ENCODE measurements around the gene TMEM86B. TPM values are rescaled to one million over a fixed set of nuclear protein-coding genes. Genes with fewer than 3 reads are reported as not detected.

The TMEM86B gene
- total RNA-seq, 2 experiments from 2014 or later, result 11.0 to 13.8 TPM

GRCh38 chr19:55256562-55257460 lies 28.2 kb upstream of the TMEM86B start:
- CTCF ChIA-PET, result interaction anchor here (0.6 to 3.8 kb wide), 8 partner anchors 13 to 247 kb away, joined by 3 to 17 read pairs (median 3); partner anchors contain the start of genes HSPBP1 and TMEM238
- POLR2A ChIA-PET, result interaction anchor here (0.7 to 3.7 kb wide), 6 partner anchors 24 to 151 kb away, joined by 3 to 19 read pairs (median 7); partner anchors contain the start of genes HSPBP1, TMEM238 and UBE2S
- Mint-ChIP-seq H3K4me3 (peak overlapping the region; percentile 91), H3K27ac (peak overlapping the region; percentile 100), H3K4me1 (ENCODE audit: low read depth) (peaks cover 48% of the 10 kb centered on the region), H3K27me3 (ENCODE audit: low read depth) (no peaks in the 10 kb centered on the region), H3K9me3 (ENCODE audit: insufficient read depth) (no peaks in the 10 kb centered on the region), H3K36me3 (ENCODE audit: low read depth) (peaks cover 55% of the 10 kb centered on the region)
- DNase-seq (no peak), ATAC-seq (no peak)

GRCh38 chr19:55255618-55256423 lies 27.3 kb upstream of the TMEM86B start:
- peak overlapping the region; percentile 100 for H3K27ac Mint-ChIP-seq
- H3K4me3 Mint-ChIP-seq, result peak overlapping the region; percentile 91
- POLR2A ChIA-PET, result interaction anchor here (0.6 to 3.7 kb wide), 8 partner anchors 10 to 206 kb away, joined by 3 to 19 read pairs (median 6); partner anchors contain the start of genes HSPBP1, ISOC2, TMEM238 and UBE2S
- no peaks in the 10 kb centered on the region for H3K27me3 Mint-ChIP-seq (ENCODE audit: low read depth)
- peaks cover 64% of the 10 kb centered on the region for H3K36me3 Mint-ChIP-seq (ENCODE audit: low read depth)
- no peaks in the 10 kb centered on the region for H3K9me3 Mint-ChIP-seq (ENCODE audit: insufficient read depth)
- peak; percentile 69 for DNase-seq
- H3K4me1 Mint-ChIP-seq (ENCODE audit: low read depth), result peaks cover 56% of the 10 kb centered on the region
- ATAC-seq, result no peak
- CTCF ChIA-PET, result interaction anchor here (1.3 to 3.8 kb wide), 8 partner anchors 24 to 248 kb away, joined by 3 to 24 read pairs (median 8); partner anchors contain the start of genes HSPBP1, KMT5C and TMEM238

GRCh38 chr19:55254625-55254977 lies 26.0 kb upstream of the TMEM86B start:
- Mint-ChIP-seq H3K36me3 (ENCODE audit: low read depth) (peaks cover 68% of the 10 kb centered on the region), H3K27ac (peak overlapping the region; percentile 100), H3K9me3 (ENCODE audit: insufficient read depth) (no peaks in the 10 kb centered on the region), H3K27me3 (ENCODE audit: low read depth) (no peaks in the 10 kb centered on the region), H3K4me3 (peak overlapping the region; percentile 91), H3K4me1 (ENCODE audit: low read depth) (peaks cover 54% of the 10 kb centered on the region)
- ChIA-PET CTCF (interaction anchor here (0.9 to 3.8 kb wide), 12 partner anchors 8 to 400 kb away, joined by 3 to 24 read pairs (median 6); partner anchors contain the start of genes HSPBP1, KMT5C, TMEM238 and ZNF784), POLR2A (interaction anchor here (0.7 to 3.7 kb wide), 10 partner anchors 12 to 351 kb away, joined by 3 to 18 read pairs (median 4); partner anchors contain the start of genes HSPBP1, KMT5C, TMEM238 and UBE2S)
- no peak for DNase-seq
- ATAC-seq, result no peak

- peaks cover 68% of the 10 kb centered on the region for H3K36me3 Mint-ChIP-seq (ENCODE audit: low read depth)
- H3K4me1 Mint-ChIP-seq (ENCODE audit: low read depth), result peaks cover 51% of the 10 kb centered on the region
- ChIA-PET CTCF (interaction anchor here (0.7 to 3.8 kb wide), 13 partner anchors 9 to 400 kb away, joined by 3 to 24 read pairs (median 4); partner anchors contain the start of genes HSPBP1, KMT5C, TMEM238 and ZNF784), POLR2A (interaction anchor here (0.6 to 3.7 kb wide), 13 partner anchors 12 to 1821 kb away, joined by 3 to 18 read pairs (median 4); partner anchors contain the start of genes HSPBP1, KMT5C, TMEM238 and UBE2S)
- no peaks in the 10 kb centered on the region for H3K9me3 Mint-ChIP-seq (ENCODE audit: insufficient read depth)
- ATAC-seq, result peak; percentile 29
- H3K27ac Mint-ChIP-seq, result peak overlapping the region; percentile 100
- DNase-seq, result peak; percentile 80
- peak overlapping the region; percentile 91 for H3K4me3 Mint-ChIP-seq
- H3K27me3 Mint-ChIP-seq (ENCODE audit: low read depth), result no peaks in the 10 kb centered on the region
Observed at GRCh38 chr19:55253842-55254624, 25.5 kb upstream of the TMEM86B start.

DNA sequence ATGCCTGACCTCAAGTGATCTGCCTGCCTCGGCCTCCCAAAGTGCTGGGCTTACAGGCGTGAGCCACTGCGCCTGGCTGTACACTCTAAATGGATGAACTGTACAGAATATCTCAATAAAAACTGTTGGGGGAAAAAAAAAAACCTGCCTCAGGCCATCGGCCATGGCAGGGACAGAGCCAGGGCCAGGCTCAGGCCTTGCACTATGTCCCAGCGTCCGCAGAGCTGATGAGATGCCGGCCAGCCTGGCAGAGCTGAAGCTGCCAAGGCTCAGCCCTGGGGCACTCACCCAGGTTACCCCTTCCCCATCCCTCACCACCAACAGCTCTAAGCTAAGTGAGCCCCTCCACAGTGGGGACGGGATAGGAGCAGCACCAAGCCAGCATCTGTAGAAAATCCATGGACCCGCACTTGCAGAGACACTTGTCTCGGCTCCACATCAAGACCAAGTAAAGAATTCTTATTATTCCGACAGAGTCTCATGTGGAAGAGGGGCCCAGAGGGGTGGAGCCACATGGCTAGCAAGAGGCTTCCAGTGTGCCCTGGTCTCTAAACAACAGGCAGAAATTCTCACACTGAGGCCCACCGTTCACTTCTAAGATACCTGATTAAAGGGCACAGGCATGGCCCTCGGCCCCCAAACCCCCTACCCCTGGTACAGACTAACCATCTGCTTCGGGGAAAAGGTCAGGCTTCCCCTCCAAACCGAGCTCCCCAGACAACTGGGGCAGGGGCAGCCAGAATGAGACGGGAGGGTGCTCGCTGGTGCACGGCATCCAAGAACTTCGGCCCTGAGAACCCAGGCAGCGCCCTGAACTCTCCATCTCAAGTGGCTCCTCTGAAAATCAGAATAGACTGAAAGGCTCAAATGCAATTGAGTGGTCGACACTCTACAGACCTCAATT lies 24.4 kb upstream of the TMEM86B start:
- Mint-ChIP-seq H3K4me3 (peak overlapping the region; percentile 91), H3K36me3 (ENCODE audit: low read depth) (peaks cover 76% of the 10 kb centered on the region), H3K4me1 (ENCODE audit: low read depth) (peaks cover 61% of the 10 kb centered on the region), H3K27me3 (ENCODE audit: low read depth) (no peaks in the 10 kb centered on the region), H3K27ac (peak overlapping the region; percentile 100), H3K9me3 (ENCODE audit: insufficient read depth) (no peaks in the 10 kb centered on the region)
- ChIA-PET POLR2A (interaction anchor here (0.7 to 1.9 kb wide), 7 partner anchors 11 to 154 kb away, joined by 3 to 14 read pairs (median 4); partner anchors contain the start of genes KMT5C, TMEM238 and UBE2S), CTCF (interaction anchor here (1.0 to 3.8 kb wide), 9 partner anchors 10 to 251 kb away, joined by 3 to 24 read pairs (median 7); partner anchors contain the start of genes HSPBP1, KMT5C and TMEM238)
- DNase-seq (no peak), ATAC-seq (no peak)

DNA sequence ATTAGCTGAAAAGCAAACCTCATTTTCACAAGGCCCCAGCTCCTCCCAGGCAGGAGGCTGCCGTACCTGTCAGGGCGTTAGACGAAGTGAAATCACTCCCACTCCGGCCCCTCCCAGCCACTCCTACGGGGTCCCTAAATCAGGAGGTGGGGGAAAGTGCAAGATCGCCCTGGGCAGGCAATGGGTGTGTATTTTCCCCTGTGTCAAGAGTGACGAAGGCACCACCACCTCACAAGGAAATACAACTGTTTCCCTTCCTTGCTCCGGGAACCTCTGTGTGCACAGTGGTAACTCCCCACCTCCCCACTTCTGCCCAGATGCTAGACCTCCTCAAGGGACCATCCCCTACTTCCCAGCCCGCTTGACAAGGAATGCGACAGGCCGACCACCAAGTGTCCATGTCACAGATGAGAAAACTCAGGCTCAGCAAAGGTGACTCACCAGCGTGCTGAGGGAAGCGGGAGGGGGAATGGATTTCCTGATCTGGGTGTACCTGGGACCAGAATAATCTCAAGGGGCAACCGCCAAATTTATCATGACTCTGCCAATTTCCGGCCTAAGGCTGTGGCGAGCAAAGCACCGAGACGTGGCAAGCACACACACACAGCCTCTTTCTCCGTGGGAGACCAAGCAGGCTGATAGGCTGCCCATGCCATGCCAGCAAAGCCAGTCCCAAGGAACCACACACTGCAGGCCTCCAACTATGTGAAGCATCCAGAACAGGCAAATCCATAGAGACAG lies 22.9 kb upstream of the TMEM86B start:
- DNase-seq (peak; percentile 65), ATAC-seq (peak; percentile 25)
- no peaks in the 10 kb centered on the region for H3K27me3 Mint-ChIP-seq (ENCODE audit: low read depth)
- ChIA-PET POLR2A (interaction anchor here (0.9 kb wide), 1 partner anchor 8 kb away, joined by 3 read pairs; no protein-coding TSS in a partner anchor), CTCF (interaction anchor here (1.0 to 1.8 kb wide), 4 partner anchors 41 to 252 kb away, joined by 3 to 6 read pairs (median 4); partner anchors contain the start of gene DNAAF3)
- H3K36me3 Mint-ChIP-seq (ENCODE audit: low read depth), result peaks cover 63% of the 10 kb centered on the region
- peak overlapping the region; percentile 97 for H3K27ac Mint-ChIP-seq
- no peaks in the 10 kb centered on the region for H3K9me3 Mint-ChIP-seq (ENCODE audit: insufficient read depth)
- peak overlapping the region; percentile 91 for H3K4me3 Mint-ChIP-seq
- H3K4me1 Mint-ChIP-seq (ENCODE audit: low read depth), result peaks cover 60% of the 10 kb centered on the region

DNA sequence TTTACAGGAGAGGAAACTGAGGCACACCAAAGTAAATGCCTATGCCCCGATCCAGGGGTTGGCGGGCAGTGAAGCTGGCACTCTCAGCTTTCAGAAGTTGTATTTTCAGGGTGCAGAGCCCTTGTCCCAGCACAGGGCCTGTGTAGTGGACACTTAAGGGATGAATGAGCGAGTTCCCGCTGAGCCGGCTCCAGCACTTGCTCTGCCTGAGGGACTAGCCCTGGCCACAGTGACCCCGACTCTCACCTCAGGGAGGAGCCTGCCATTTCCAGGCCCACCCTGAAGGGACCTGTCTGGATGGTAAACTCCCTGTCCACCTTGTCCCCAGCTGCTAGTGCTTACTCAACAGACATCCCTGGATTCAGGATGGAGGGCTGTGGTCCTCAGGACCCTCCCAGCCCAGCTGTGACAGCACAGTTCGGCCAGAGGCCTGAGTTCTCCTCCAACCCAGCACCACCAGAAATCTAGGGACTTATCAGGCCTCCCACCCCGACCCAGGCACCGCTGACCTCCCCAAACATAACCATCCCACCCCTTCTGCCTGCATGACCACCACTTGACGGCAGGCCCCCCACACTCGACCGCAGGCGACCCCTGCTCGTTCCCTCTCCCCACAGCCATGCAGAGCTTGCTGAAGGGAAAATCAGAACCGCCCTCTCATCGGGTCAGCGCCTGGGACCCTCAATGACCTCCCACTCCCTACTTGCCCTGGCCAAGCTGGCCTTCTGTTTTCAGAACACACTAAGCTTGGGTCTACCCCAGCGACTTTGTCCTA lies 21.9 kb upstream of the TMEM86B start:
- no peak for ATAC-seq
- no peak for DNase-seq
- Mint-ChIP-seq H3K4me3 (peak overlapping the region; percentile 91), H3K9me3 (ENCODE audit: insufficient read depth) (no peaks in the 10 kb centered on the region), H3K36me3 (ENCODE audit: low read depth) (peaks cover 61% of the 10 kb centered on the region), H3K4me1 (ENCODE audit: low read depth) (peaks cover 50% of the 10 kb centered on the region), H3K27ac (peak overlapping the region; percentile 97), H3K27me3 (ENCODE audit: low read depth) (no peaks in the 10 kb centered on the region)
- CTCF ChIA-PET, result interaction anchor here (1.0 to 1.8 kb wide), 3 partner anchors 42 to 109 kb away, joined by 3 to 6 read pairs (median 3); partner anchors contain the start of gene DNAAF3
- POLR2A ChIA-PET, result interaction anchor here (0.9 to 1.1 kb wide), 2 partner anchors 9 kb away, joined by 3 to 4 read pairs; partner anchors contain the start of gene PPP6R1

- ATAC-seq (no peak), DNase-seq (no peak)
- Mint-ChIP-seq H3K9me3 (ENCODE audit: insufficient read depth) (no peaks in the 10 kb centered on the region), H3K4me3 (no peak overlapping the region), H3K27me3 (ENCODE audit: low read depth) (no peaks in the 10 kb centered on the region), H3K4me1 (ENCODE audit: low read depth) (peaks cover 50% of the 10 kb centered on the region), H3K36me3 (ENCODE audit: low read depth) (peaks cover 56% of the 10 kb centered on the region), H3K27ac (no peak overlapping the region)
- POLR2A ChIA-PET, result interaction anchor here (0.8 to 1.1 kb wide), 2 partner anchors 9 to 158 kb away, joined by 3 to 4 read pairs; partner anchors contain the start of genes PPP6R1 and UBE2S
- CTCF ChIA-PET, result interaction anchor here (1.8 kb wide), 1 partner anchor 42 kb away, joined by 6 read pairs; no protein-coding TSS in a partner anchor
Observed at GRCh38 chr19:55249841-55250240, 21.3 kb upstream of the TMEM86B start.
